SK-N-SH (cell line): ENCODE measurements around the gene PSMB2. TPM values are rescaled to one million over a fixed set of nuclear protein-coding genes. Genes with fewer than 3 reads are reported as not detected.

Source experiments
- CTCF ChIA-PET: fragments of 300-600, 350-600 bp; formaldehyde crosslinking; extraction: SDS; loops from one replicate; lab custom pipeline; 2021; lab: Yijun Ruan, JAX
- POLR2A ChIA-PET: fragments of 350-600 bp; sonication (Branson Sonifier 250); formaldehyde crosslinking; extraction: SDS; loops from one replicate; lab custom pipeline; 2020; ENCODE audit warnings: antibody characterized with exemption, inconsistent platforms; lab: Yijun Ruan, JAX
- DNase-seq: peaks from one replicate; pipeline ENCODE4 v3.0.0; 2012
- H2AFZ ChIP-seq: fragments of 200-600 bp; sonication (generic); 2 replicates; pipeline ENCODE4 v1.8.1; 2016; ENCODE audit warnings: antibody characterized with exemption, mild to moderate bottlenecking, low read depth
- H3F3A ChIP-seq: fragments of 200-600 bp; sonication (generic); replicated peaks from 2 replicates; pipeline ENCODE3; 2016; ENCODE audit warnings: antibody characterized with exemption, mild to moderate bottlenecking; ENCODE audit not compliant: insufficient read depth
- H3K27ac ChIP-seq, 2 experiments: fragments of 200-500 bp in 1 of 2; fragments of 200-600 bp in 1 of 2; sonication (Bioruptor generic) in 1 of 2; sonication (generic), shearing (Covaris generic) in 1 of 2; 2 replicates each; pipeline versions ENCODE4 v1.5.1 to v1.6.1; 2014 to 2016; ENCODE audit warnings: low read depth in 2 of 2, inconsistent platforms in 1 of 2, low read length in 1 of 2, mild to moderate bottlenecking in 1 of 2, mixed read lengths in 1 of 2
- H3K27me3 ChIP-seq: fragments of 200-600 bp; sonication (generic), shearing (Covaris generic); 2 replicates; pipeline ENCODE4 v1.6.1; 2016; ENCODE audit warnings: mixed run types; ENCODE audit not compliant: insufficient read depth
- H3K36me3 ChIP-seq, 2 experiments: fragments of 200-500 bp in 1 of 2; fragments of 200-600 bp in 1 of 2; sonication (Bioruptor generic) in 1 of 2; sonication (generic) in 1 of 2; replicated peaks in 1 of 2; 2 replicates each; pipeline versions ENCODE3 to v1.5.1; 2014 to 2016; ENCODE audit warnings: low read length in 1 of 2, mild to moderate bottlenecking in 1 of 2; ENCODE audit not compliant: insufficient read depth in 2 of 2, control insufficient read depth in 1 of 2
- H3K4me1 ChIP-seq, 2 experiments: fragments of 200-500 bp in 1 of 2; fragments of 200-600 bp in 1 of 2; sonication (Bioruptor generic) in 1 of 2; sonication (generic), shearing (Covaris generic) in 1 of 2; 2 replicates each; pipeline versions ENCODE4 v1.5.1 to v1.6.1; 2014 to 2016; ENCODE audit warnings: low read depth in 1 of 2, low read length in 1 of 2, mixed run types in 1 of 2; ENCODE audit not compliant: insufficient read depth in 2 of 2, control insufficient read depth in 1 of 2
- H3K4me2 ChIP-seq: fragments of 200-600 bp; sonication (generic), shearing (Covaris generic); 2 replicates; pipeline ENCODE4 v1.6.1; 2017; ENCODE audit warnings: mixed run types
- H3K4me3 ChIP-seq, 2 experiments: fragments of 200-500 bp in 1 of 2; fragments of 200-600 bp in 1 of 2; sonication (Bioruptor generic) in 1 of 2; sonication (generic), shearing (Covaris generic) in 1 of 2; 2 replicates each; pipeline versions ENCODE4 v1.5.1 to v1.8.1; 2014 to 2016; ENCODE audit warnings: low read depth in 2 of 2, inconsistent platforms in 1 of 2, low read length in 1 of 2, mild to moderate bottlenecking in 1 of 2, mixed read lengths in 1 of 2, moderate library complexity in 1 of 2
- H3K79me2 ChIP-seq: fragments of 200-600 bp; sonication (generic); 2 replicates; pipeline ENCODE4 v1.8.1; 2017; ENCODE audit warnings: mild to moderate bottlenecking; ENCODE audit not compliant: insufficient read depth
- H3K9ac ChIP-seq: fragments of 200-600 bp; sonication (generic); 2 replicates; pipeline ENCODE4 v1.6.1; 2017; ENCODE audit warnings: mixed run types
- H3K9me2 ChIP-seq: fragments of 200-600 bp; sonication (generic); 2 replicates; pipeline ENCODE4 v1.6.1; 2017; ENCODE audit warnings: mixed run types
- H3K9me3 ChIP-seq: fragments of 200-600 bp; sonication (generic); 2 replicates; pipeline ENCODE4 v1.6.1; 2017; ENCODE audit warnings: mixed run types, mild to moderate bottlenecking, moderate library complexity
- H4K20me1 ChIP-seq: fragments of 200-600 bp; sonication (generic); 2 replicates; pipeline ENCODE4 v1.6.1; 2017; ENCODE audit warnings: mild to moderate bottlenecking, mixed run types; ENCODE audit not compliant: insufficient read depth
- EP300 ChIP-seq, 2 experiments: IDR thresholded peaks; 2 replicates each; pipeline versions ENCODE4 v1.4.0 to v1.6.1; 2012; ENCODE audit warnings: borderline replicate concordance in 1 of 2, low read depth in 1 of 2, low read length in 1 of 2
- FOSL2 ChIP-seq: IDR thresholded peaks from 2 replicates; pipeline ENCODE4 v1.4.0; 2012; ENCODE audit warnings: low read depth, mild to moderate bottlenecking, moderate library complexity, borderline replicate concordance
- FOXJ3 ChIP-seq: sonication (generic); formaldehyde crosslinking; IDR thresholded peaks from 2 replicates; pipeline ENCODE4 v1.5.1; 2020; ENCODE audit warnings: mild to moderate bottlenecking, missing genetic modification reagents
- GABPA ChIP-seq: IDR thresholded peaks from 2 replicates; pipeline ENCODE4 v1.4.0; 2012; ENCODE audit warnings: low read depth, mild to moderate bottlenecking
- GATA2 ChIP-seq: sonication (generic); formaldehyde crosslinking; IDR thresholded peaks from 2 replicates; pipeline ENCODE4 v1.5.0; 2020; ENCODE audit warnings: mild to moderate bottlenecking, missing genetic modification reagents
- NRF1 ChIP-seq: IDR thresholded peaks from 2 replicates; pipeline ENCODE4 v1.6.1; 2012; ENCODE audit warnings: low read depth, mild to moderate bottlenecking, low read length
- POLR2AphosphoS5 ChIP-seq: IDR thresholded peaks from 2 replicates; pipeline ENCODE4 v1.6.1; 2012; ENCODE audit warnings: low read depth, low read length
- RAD21 ChIP-seq: IDR thresholded peaks from 2 replicates; pipeline ENCODE4 v1.6.1; 2012; ENCODE audit warnings: mild to moderate bottlenecking, low read length
- RFX5 ChIP-seq: IDR thresholded peaks from 2 replicates; pipeline ENCODE4 v1.6.1; 2012; ENCODE audit warnings: mild to moderate bottlenecking, improper control_type of control experiment, low read length
- TEAD4 ChIP-seq: IDR thresholded peaks from 2 replicates; pipeline ENCODE4 v1.4.0; 2012; ENCODE audit warnings: mild to moderate bottlenecking, borderline replicate concordance; ENCODE audit not compliant: insufficient read depth
- YY1 ChIP-seq: IDR thresholded peaks from 2 replicates; pipeline ENCODE4 v1.4.0; 2012; ENCODE audit warnings: low read depth, mild to moderate bottlenecking
- WGBS: methylation state at CpG from one replicate; pipeline ENCODE4 v1.1.6; 2017; ENCODE audit warnings: low lambda C conversion rate; 5-methylcytosine and 5-hydroxymethylcytosine counted together
- polyA plus RNA-seq, 3 experiments: library from polyadenylated mRNA; depleted of rRNA; stranded (reverse); fragments of >200 nt; gene quantifications; 2 replicates each; pipeline ENCODE4 v1.2.3, GENCODE V29; 2012
- TF ChIP-seq, protein P1 (sequence below): IDR thresholded peaks from 2 replicates; pipeline ENCODE4 v1.6.1; 2012; ENCODE audit warnings: mild to moderate bottlenecking, low read depth, low read length, moderate library complexity
- TF ChIP-seq, protein P2 (sequence below): fragments of 150-350 bp; IDR thresholded peaks from 2 replicates; pipeline ENCODE4 v1.6.1; 2017; ENCODE audit warnings: antibody characterized with exemption, low read length, low read depth, borderline replicate concordance
- TF ChIP-seq, protein P3 (sequence below): IDR thresholded peaks from 2 replicates; pipeline ENCODE4 v1.4.0; 2012; ENCODE audit warnings: low read depth, borderline replicate concordance
- TF ChIP-seq, protein P4 (sequence below): IDR thresholded peaks from 2 replicates; pipeline ENCODE4; 2012

The PSMB2 gene
- polyA plus RNA-seq, 1 of the 3 experiments (the other 2 are of a cell fraction), result 83.5 TPM

DNA sequence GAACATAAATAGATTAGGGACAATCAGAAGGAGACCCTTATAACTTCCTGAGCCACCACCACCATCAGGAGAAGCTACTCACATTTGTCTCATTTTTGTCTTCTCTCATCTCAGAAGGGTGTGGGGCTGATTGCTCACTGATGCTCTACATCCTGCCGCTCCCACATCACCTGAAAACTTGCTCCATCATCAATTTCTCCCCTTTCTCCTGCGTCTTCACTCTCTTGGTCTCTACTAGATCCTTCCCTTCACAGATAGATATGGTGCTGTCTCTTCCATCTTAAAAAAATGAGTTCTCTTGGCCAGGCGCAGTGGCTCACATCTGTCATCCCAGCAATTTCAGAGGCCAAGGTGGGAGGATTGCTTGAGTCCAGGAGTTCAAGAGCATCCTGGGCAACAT is 38.9 kb upstream of the PSMB2 start:
- Histone ChIP-seq H3K79me2 (no peaks in the 10 kb centered on the region), H2AFZ (no peak overlapping the region), H3K27ac (no peak overlapping the region), H3K27me3 (no peaks in the 10 kb centered on the region; the same call in 1 of the 2 replicates), H4K20me1 (no peaks in the 10 kb centered on the region), H3K9me3 (no peaks in the 10 kb centered on the region), H3K4me2 (no peak overlapping the region), H3K36me3 (no peaks in the 10 kb centered on the region), H3F3A (no peaks in the 10 kb centered on the region), H3K4me1 (no peaks in the 10 kb centered on the region), H3K9me2 (no peaks in the 10 kb centered on the region), H3K4me3 (no peak overlapping the region), H3K9ac (no peak overlapping the region)
- DNase-seq, result no peak
- 63% methylated on average over 3 of the region's 3 CpGs for WGBS
- ChIA-PET CTCF (interaction anchor here (1.4 kb wide), 1 partner anchor 11 kb away, joined by 3 read pairs; no protein-coding TSS in a partner anchor), POLR2A (no interaction called here)
- TF ChIP-seq GABPA, result no peak
- no peak for TF ChIP-seq YY1
- no peak for TF ChIP-seq RAD21
- TF ChIP-seq NRF1, result no peak
- TF ChIP-seq, protein P1, sequence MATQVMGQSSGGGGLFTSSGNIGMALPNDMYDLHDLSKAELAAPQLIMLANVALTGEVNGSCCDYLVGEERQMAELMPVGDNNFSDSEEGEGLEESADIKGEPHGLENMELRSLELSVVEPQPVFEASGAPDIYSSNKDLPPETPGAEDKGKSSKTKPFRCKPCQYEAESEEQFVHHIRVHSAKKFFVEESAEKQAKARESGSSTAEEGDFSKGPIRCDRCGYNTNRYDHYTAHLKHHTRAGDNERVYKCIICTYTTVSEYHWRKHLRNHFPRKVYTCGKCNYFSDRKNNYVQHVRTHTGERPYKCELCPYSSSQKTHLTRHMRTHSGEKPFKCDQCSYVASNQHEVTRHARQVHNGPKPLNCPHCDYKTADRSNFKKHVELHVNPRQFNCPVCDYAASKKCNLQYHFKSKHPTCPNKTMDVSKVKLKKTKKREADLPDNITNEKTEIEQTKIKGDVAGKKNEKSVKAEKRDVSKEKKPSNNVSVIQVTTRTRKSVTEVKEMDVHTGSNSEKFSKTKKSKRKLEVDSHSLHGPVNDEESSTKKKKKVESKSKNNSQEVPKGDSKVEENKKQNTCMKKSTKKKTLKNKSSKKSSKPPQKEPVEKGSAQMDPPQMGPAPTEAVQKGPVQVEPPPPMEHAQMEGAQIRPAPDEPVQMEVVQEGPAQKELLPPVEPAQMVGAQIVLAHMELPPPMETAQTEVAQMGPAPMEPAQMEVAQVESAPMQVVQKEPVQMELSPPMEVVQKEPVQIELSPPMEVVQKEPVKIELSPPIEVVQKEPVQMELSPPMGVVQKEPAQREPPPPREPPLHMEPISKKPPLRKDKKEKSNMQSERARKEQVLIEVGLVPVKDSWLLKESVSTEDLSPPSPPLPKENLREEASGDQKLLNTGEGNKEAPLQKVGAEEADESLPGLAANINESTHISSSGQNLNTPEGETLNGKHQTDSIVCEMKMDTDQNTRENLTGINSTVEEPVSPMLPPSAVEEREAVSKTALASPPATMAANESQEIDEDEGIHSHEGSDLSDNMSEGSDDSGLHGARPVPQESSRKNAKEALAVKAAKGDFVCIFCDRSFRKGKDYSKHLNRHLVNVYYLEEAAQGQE, result no peak
- TF ChIP-seq POLR2AphosphoS5, result no peak
- TF ChIP-seq, protein P2, sequence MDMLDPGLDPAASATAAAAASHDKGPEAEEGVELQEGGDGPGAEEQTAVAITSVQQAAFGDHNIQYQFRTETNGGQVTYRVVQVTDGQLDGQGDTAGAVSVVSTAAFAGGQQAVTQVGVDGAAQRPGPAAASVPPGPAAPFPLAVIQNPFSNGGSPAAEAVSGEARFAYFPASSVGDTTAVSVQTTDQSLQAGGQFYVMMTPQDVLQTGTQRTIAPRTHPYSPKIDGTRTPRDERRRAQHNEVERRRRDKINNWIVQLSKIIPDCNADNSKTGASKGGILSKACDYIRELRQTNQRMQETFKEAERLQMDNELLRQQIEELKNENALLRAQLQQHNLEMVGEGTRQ, result no peak

DNA sequence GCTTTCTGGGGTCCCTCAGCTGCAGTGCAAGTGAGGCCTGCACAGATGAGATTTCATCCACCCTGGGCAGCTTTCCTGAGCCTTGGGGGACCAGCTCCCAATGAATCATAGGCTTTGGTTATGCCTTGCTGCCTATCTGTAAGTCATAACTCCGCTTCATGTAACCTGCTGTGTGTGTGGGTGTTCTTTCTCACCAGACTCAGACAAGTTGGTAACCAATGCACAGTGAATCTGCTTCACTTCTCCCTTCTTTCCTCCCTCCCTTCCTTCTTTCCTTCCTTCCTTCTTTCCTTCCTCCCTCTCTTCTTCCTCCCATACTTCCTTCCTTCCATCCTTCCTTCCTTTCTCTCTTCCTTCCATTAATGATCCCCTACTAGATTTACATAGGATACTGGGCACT is 34.4 kb upstream of the PSMB2 start:
- POLR2A ChIA-PET, result no interaction called here
- 75% methylated on average over 1 of the region's 1 CpG for WGBS
- no peak overlapping the region for H2AFZ ChIP-seq
- H3K4me2 ChIP-seq, result no peak overlapping the region
- no peaks in the 10 kb centered on the region for H3F3A ChIP-seq
- no peaks in the 10 kb centered on the region for H3K79me2 ChIP-seq
- no peak overlapping the region for H3K9ac ChIP-seq
- H3K9me3 ChIP-seq, result no peaks in the 10 kb centered on the region
- H4K20me1 ChIP-seq, result no peaks in the 10 kb centered on the region
- H3K27ac ChIP-seq, result no peak overlapping the region
- H3K36me3 ChIP-seq, result no peaks in the 10 kb centered on the region
- no peaks in the 10 kb centered on the region; the same call in 1 of the 2 replicates for H3K27me3 ChIP-seq
- no peaks in the 10 kb centered on the region for H3K9me2 ChIP-seq
- DNase-seq, result no peak
- no peaks in the 10 kb centered on the region for H3K4me1 ChIP-seq
- CTCF ChIA-PET, result no interaction called here
- no peak overlapping the region for H3K4me3 ChIP-seq
- TF ChIP-seq GATA2, result no peak
- TF ChIP-seq EP300 (IDR thresholded peaks at IDR 0.05; ENCODE audit: borderline replicate concordance in 1 of 2, low read depth in 1 of 2, low read length in 1 of 2), result no peak
- TF ChIP-seq POLR2AphosphoS5, result no peak
- no peak for TF ChIP-seq TEAD4
- TF ChIP-seq, protein P2, result no peak
- no peak for TF ChIP-seq FOSL2
- TF ChIP-seq FOXJ3, result no peak
- TF ChIP-seq, protein P3, sequence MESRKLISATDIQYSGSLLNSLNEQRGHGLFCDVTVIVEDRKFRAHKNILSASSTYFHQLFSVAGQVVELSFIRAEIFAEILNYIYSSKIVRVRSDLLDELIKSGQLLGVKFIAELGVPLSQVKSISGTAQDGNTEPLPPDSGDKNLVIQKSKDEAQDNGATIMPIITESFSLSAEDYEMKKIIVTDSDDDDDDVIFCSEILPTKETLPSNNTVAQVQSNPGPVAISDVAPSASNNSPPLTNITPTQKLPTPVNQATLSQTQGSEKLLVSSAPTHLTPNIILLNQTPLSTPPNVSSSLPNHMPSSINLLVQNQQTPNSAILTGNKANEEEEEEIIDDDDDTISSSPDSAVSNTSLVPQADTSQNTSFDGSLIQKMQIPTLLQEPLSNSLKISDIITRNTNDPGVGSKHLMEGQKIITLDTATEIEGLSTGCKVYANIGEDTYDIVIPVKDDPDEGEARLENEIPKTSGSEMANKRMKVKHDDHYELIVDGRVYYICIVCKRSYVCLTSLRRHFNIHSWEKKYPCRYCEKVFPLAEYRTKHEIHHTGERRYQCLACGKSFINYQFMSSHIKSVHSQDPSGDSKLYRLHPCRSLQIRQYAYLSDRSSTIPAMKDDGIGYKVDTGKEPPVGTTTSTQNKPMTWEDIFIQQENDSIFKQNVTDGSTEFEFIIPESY, result no peak
- TF ChIP-seq, protein P4, sequence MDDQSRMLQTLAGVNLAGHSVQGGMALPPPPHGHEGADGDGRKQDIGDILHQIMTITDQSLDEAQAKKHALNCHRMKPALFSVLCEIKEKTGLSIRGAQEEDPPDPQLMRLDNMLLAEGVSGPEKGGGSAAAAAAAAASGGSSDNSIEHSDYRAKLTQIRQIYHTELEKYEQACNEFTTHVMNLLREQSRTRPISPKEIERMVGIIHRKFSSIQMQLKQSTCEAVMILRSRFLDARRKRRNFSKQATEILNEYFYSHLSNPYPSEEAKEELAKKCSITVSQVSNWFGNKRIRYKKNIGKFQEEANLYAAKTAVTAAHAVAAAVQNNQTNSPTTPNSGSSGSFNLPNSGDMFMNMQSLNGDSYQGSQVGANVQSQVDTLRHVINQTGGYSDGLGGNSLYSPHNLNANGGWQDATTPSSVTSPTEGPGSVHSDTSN, result no peak
- no peak for TF ChIP-seq RFX5
